Central memory CD8-positive, alpha-beta T cell (primary cell): Measurements from ENCODE around the gene HAT1.
"Not testable (repeated sequence)": the region's sequence is repeated elsewhere in the genome, so short reads cannot be mapped to it uniquely, and the experiment has no call there.

Experiments used
- ATAC-seq: fragments of 150-1000 bp; cut with Tn5 transposase; replicated peaks from 2 replicates; pipeline ENCODE4 v1.10.0; 2022; ENCODE audit warnings: mild to moderate bottlenecking, moderate FRiP score, moderate number of reproducible peaks; ENCODE audit not compliant: poor library complexity, severe bottlenecking; ENCODE audit errors: extremely low read depth
- DNase-seq, 2 donors: peaks; one replicate each; pipeline ENCODE4 v3.0.0; 2021; ENCODE audit warnings: low spot score in 2 of 2
- H3K27ac Mint-ChIP-seq: one replicate; pipeline ENCODE4 v1.8.0; 2022; ENCODE audit warnings: low read depth, mild to moderate bottlenecking, moderate library complexity, mixed read lengths
- H3K27me3 Mint-ChIP-seq: one replicate; pipeline ENCODE4 v1.8.0; 2022; ENCODE audit warnings: mixed read lengths
- H3K36me3 Mint-ChIP-seq: one replicate; pipeline ENCODE4 v1.8.0; 2022; ENCODE audit warnings: mild to moderate bottlenecking, moderate library complexity, mixed read lengths; ENCODE audit not compliant: insufficient read depth
- H3K4me1 Mint-ChIP-seq: one replicate; pipeline ENCODE4 v1.8.0; 2022; ENCODE audit warnings: mixed read lengths
- H3K4me3 Mint-ChIP-seq: one replicate; pipeline ENCODE4 v1.8.0; 2022; ENCODE audit warnings: mild to moderate bottlenecking, moderate library complexity, mixed read lengths
- H3K9me3 Mint-ChIP-seq: one replicate; pipeline ENCODE4 v1.8.0; 2022; ENCODE audit warnings: mixed read lengths

The HAT1 gene

GRCh38 chr2:171894612-171894947, 27.7 kb upstream of the HAT1 start:
- H3K9me3 Mint-ChIP-seq = no peaks in the 10 kb centered on the region
- H3K4me1 Mint-ChIP-seq = peaks cover 37% of the 10 kb centered on the region
- H3K4me3 Mint-ChIP-seq = peak overlapping the region; percentile 98
- peak overlapping the region; percentile 55 for H3K27ac Mint-ChIP-seq
- peaks cover 7% of the 10 kb centered on the region for H3K36me3 Mint-ChIP-seq
- ATAC-seq (no peak), DNase-seq (no peak)
- H3K27me3 Mint-ChIP-seq = no peaks in the 10 kb centered on the region

- Mint-ChIP-seq H3K9me3 (no peaks in the 10 kb centered on the region), H3K36me3 (peaks cover 5% of the 10 kb centered on the region), H3K4me1 (peaks cover 26% of the 10 kb centered on the region), H3K27me3 (no peaks in the 10 kb centered on the region), H3K4me3 (peak overlapping the region; percentile 98), H3K27ac (no peak overlapping the region)
- ATAC-seq (no peak), DNase-seq (no peak)
Measured at GRCh38 chr2:171895786-171896185, 26.5 kb upstream of the HAT1 start.

DNA sequence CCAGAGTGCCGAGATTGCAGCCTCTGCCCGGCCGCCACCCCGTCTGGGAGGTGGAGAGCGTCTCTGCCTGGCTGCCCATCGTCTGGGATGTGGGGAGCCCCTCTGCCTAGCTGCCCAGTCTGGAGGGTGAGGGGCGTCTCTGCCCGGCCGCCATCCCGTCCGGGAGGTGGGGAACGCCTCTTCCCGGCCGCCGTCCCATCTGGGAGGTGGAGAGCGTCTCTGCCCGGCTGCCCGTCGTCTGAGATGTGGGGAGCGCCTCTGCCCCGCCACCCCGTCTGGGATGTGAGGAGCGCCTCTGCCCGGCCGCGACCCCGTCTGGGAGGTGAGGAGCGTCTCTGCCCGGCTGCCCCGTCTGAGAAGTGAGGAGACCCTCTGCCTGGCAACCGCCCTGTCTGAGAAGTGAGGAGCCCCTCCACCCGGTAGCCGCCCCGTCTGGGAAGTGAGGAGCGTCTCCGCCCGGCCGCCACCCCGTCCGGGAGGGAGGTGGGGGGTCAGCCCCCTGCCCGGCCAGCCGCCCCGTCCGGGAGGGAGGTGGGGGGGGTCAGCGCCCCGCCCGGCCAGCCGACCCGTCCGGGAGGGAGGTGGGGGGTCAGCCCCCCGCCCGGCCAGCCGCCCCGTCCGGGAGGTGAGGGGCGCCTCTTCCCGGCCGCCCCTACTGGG, 22.5 kb upstream of the HAT1 start:
- ATAC-seq, H3K27ac Mint-ChIP-seq, H3K4me1 Mint-ChIP-seq, H3K36me3 Mint-ChIP-seq, H3K4me3 Mint-ChIP-seq, DNase-seq, H3K9me3 Mint-ChIP-seq: not testable (repeated sequence)
- peaks cover 22% of the 10 kb centered on the region for H3K27me3 Mint-ChIP-seq

- no peaks in the 10 kb centered on the region for H3K9me3 Mint-ChIP-seq
- H3K4me3 Mint-ChIP-seq = no peak overlapping the region
- H3K27ac Mint-ChIP-seq = no peak overlapping the region
- DNase-seq = no peak
- H3K4me1 Mint-ChIP-seq = no peaks in the 10 kb centered on the region
- ATAC-seq = no peak
- H3K36me3 Mint-ChIP-seq = no peaks in the 10 kb centered on the region
- peaks cover 36% of the 10 kb centered on the region for H3K27me3 Mint-ChIP-seq
Measured at GRCh38 chr2:171902840-171903420, 19.3 kb upstream of the HAT1 start.

DNA sequence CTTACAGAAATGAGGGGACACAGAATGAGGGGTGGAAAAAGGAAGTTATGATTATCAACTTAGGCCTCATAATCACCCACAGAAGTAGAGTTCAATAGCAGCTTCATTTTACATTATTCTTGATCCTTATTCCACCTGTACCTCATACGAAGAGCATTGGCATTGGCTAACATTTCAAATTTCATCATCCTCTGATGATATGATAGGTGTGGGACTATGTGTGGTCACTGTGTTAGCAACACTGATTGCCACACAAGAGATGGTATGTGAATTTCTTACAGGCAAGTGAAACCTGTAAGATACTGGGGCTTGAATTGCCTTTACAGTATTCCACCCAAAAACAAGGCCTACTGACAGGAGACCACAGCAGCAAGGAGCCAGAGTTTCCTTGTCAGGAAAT, 14.0 kb upstream of the HAT1 start:
- DNase-seq (no peak), ATAC-seq (no peak)
- Mint-ChIP-seq H3K36me3 (peaks cover 2% of the 10 kb centered on the region), H3K27me3 (peaks cover 38% of the 10 kb centered on the region), H3K4me3 (no peak overlapping the region), H3K9me3 (no peaks in the 10 kb centered on the region), H3K4me1 (no peaks in the 10 kb centered on the region), H3K27ac (no peak overlapping the region)

- no peak overlapping the region for H3K4me3 Mint-ChIP-seq
- ATAC-seq (no peak), DNase-seq (no peak)
- no peak overlapping the region for H3K27ac Mint-ChIP-seq
- peaks cover 2% of the 10 kb centered on the region for H3K36me3 Mint-ChIP-seq
- H3K4me1 Mint-ChIP-seq = no peaks in the 10 kb centered on the region
- H3K9me3 Mint-ChIP-seq = no peaks in the 10 kb centered on the region
- H3K27me3 Mint-ChIP-seq = peaks cover 28% of the 10 kb centered on the region
Measured at GRCh38 chr2:171909266-171909665, 13.0 kb upstream of the HAT1 start.

GRCh38 chr2:171910494-171910893, 11.8 kb upstream of the HAT1 start:
- H3K36me3 Mint-ChIP-seq = peaks cover 2% of the 10 kb centered on the region
- no peaks in the 10 kb centered on the region for H3K9me3 Mint-ChIP-seq
- no peak overlapping the region for H3K27ac Mint-ChIP-seq
- H3K4me1 Mint-ChIP-seq = no peaks in the 10 kb centered on the region
- H3K4me3 Mint-ChIP-seq = no peak overlapping the region
- H3K27me3 Mint-ChIP-seq = peaks cover 16% of the 10 kb centered on the region
- DNase-seq (no peak), ATAC-seq (no peak)

DNA sequence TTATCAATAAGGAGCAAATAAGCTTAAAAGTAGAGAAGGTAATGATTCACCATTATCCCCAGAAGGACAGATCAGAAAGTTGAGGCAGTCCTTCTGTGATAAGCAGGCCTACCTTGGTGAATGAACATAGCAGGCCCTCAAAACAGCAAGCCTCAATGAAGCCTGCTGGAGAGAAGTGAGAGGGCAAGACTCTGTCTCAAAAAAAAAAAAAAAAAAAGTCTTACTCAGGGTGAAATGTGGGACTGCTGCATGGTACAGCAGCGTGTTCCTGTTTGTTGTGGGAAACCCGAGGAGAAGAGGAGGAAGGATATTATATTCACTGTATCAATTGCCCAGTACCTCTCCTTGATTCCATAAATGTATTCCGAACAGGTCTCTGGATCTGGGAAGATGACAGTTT, 8.7 kb upstream of the HAT1 start:
- DNase-seq (no peak), ATAC-seq (no peak)
- Mint-ChIP-seq H3K4me3 (no peak overlapping the region), H3K27me3 (peaks cover 9% of the 10 kb centered on the region), H3K4me1 (no peaks in the 10 kb centered on the region), H3K36me3 (peaks cover 2% of the 10 kb centered on the region), H3K27ac (no peak overlapping the region), H3K9me3 (no peaks in the 10 kb centered on the region)

GRCh38 chr2:171919453-171919852, 2.8 kb upstream of the HAT1 start:
- no peaks in the 10 kb centered on the region for H3K27me3 Mint-ChIP-seq

DNA sequence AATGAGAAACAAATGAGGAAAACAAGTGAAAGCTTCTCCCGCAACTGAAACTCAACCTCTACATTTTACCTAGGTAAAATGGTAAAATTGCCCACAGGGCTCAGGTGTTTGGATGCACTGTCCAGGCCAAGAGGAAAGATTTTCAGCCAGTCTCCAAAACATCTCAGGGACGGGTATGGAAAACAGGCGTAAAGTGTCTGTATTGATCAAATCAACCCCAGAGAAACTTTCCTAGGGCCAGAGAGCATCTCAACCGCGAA, 361 bp upstream of the HAT1 start:
- peak; percentile 8 for ATAC-seq
- Mint-ChIP-seq H3K27ac (peak overlapping the region; percentile 97), H3K36me3 (peaks cover 18% of the 10 kb centered on the region)

More at GRCh38 chr2:171919453-171919852, 2.8 kb upstream of the HAT1 start:
- Mint-ChIP-seq H3K9me3 (no peaks in the 10 kb centered on the region), H3K4me1 (peaks cover 26% of the 10 kb centered on the region), H3K27ac (no peak overlapping the region), H3K36me3 (peaks cover 7% of the 10 kb centered on the region), H3K4me3 (no peak overlapping the region)
- DNase-seq (no peak), ATAC-seq (no peak)

GRCh38 chr2:171923206-171923605, 945 bp downstream of the HAT1 start:
- ATAC-seq (no peak), DNase-seq (no peak)
- H3K27ac Mint-ChIP-seq = peak overlapping the region; percentile 97
- H3K36me3 Mint-ChIP-seq = peaks cover 19% of the 10 kb centered on the region
- H3K4me3 Mint-ChIP-seq = peak overlapping the region; percentile 94
- peaks cover 43% of the 10 kb centered on the region for H3K4me1 Mint-ChIP-seq
- H3K27me3 Mint-ChIP-seq = no peaks in the 10 kb centered on the region
- H3K9me3 Mint-ChIP-seq = no peaks in the 10 kb centered on the region

More for the DNA sequence above, 361 bp upstream of the HAT1 start:
- peak overlapping the region; percentile 94 for H3K4me3 Mint-ChIP-seq
- no peaks in the 10 kb centered on the region for H3K9me3 Mint-ChIP-seq
- peaks cover 31% of the 10 kb centered on the region for H3K4me1 Mint-ChIP-seq
- no peaks in the 10 kb centered on the region for H3K27me3 Mint-ChIP-seq
- DNase-seq = no peak

GRCh38 chr2:171924170-171924942, 2.1 kb downstream of the HAT1 start:
- H3K27ac Mint-ChIP-seq = peak overlapping the region; percentile 56
- peaks cover 54% of the 10 kb centered on the region for H3K4me1 Mint-ChIP-seq
- H3K4me3 Mint-ChIP-seq = peak overlapping the region; percentile 10
- H3K27me3 Mint-ChIP-seq = no peaks in the 10 kb centered on the region
- DNase-seq (no peak), ATAC-seq (no peak)
- peaks cover 23% of the 10 kb centered on the region for H3K36me3 Mint-ChIP-seq
- no peaks in the 10 kb centered on the region for H3K9me3 Mint-ChIP-seq

- H3K27ac Mint-ChIP-seq = no peak overlapping the region
- no peaks in the 10 kb centered on the region for H3K27me3 Mint-ChIP-seq
- H3K36me3 Mint-ChIP-seq = peaks cover 13% of the 10 kb centered on the region
- H3K4me3 Mint-ChIP-seq = no peak overlapping the region
- ATAC-seq (no peak), DNase-seq (no peak)
- H3K4me1 Mint-ChIP-seq = peaks cover 47% of the 10 kb centered on the region
- no peaks in the 10 kb centered on the region for H3K9me3 Mint-ChIP-seq
Measured at GRCh38 chr2:171930385-171930784, 8.1 kb downstream of the HAT1 start.
